Left ventricle myocardium inferior (tissue), 1 donor: ENCODE measurements around the gene PKM. TPM values are rescaled to one million over a fixed set of nuclear protein-coding genes. Genes with fewer than 3 reads are reported as not detected.

Experiments
- DNase-seq: peaks from one replicate; pipeline ENCODE4 v3.0.0-alpha.2; 2020
- H3K27ac ChIP-seq: fragments of 200-600 bp; replicated peaks from 2 replicates; pipeline ENCODE4 v1.8.0; 2021
- H3K27me3 ChIP-seq: fragments of 200-600 bp; 2 replicates; pipeline ENCODE4 v1.8.0; 2021; ENCODE audit warnings: low read depth
- H3K36me3 ChIP-seq: fragments of 200-600 bp; 2 replicates; pipeline ENCODE4 v1.8.0; 2021
- H3K4me1 ChIP-seq: fragments of 200-600 bp; 2 replicates; pipeline ENCODE4 v1.8.0; 2021
- H3K4me3 ChIP-seq: fragments of 200-600 bp; 2 replicates; pipeline ENCODE4 v1.8.0; 2021; ENCODE audit warnings: mild to moderate bottlenecking, moderate library complexity
- H3K9me3 ChIP-seq: fragments of 200-600 bp; replicated peaks from 2 replicates; pipeline ENCODE4 v1.8.0; 2021
- CTCF ChIP-seq: fragments of 200-600 bp; IDR thresholded peaks from 2 replicates; pipeline ENCODE4 v1.8.0; 2021; ENCODE audit warnings: antibody characterized with exemption, mild to moderate bottlenecking, borderline replicate concordance
- intact Hi-C: fragments of 100-400 bp; cut with micrococcal nuclease; formaldehyde crosslinking; loops from one replicate; pipeline ENCODE4 v1.11.0; 2022
- total RNA-seq: library from RNA; stranded (reverse); fragmentation: NEBNext Ultra II Directional; extraction: Animal tissue kit (Norgen Biotek cat#: 25700); gene quantifications from one replicate; pipeline ENCODE4 v1.2.1, GENCODE V29; 2021
- donor health status: DM: no; HTN: yes; CAD: no; lungs with severe emphysema.

The PKM gene
- total RNA-seq, 1 donor from 2014 or later = 1,009 TPM

GRCh38 chr15:72160696-72161245 is 70.2 kb downstream of the PKM start:
- no peak for DNase-seq
- intact Hi-C loops = no loop called here
- Histone ChIP-seq H3K9me3 (no peaks in the 10 kb centered on the region), H3K36me3 (no peaks in the 10 kb centered on the region), H3K27me3 (no peaks in the 10 kb centered on the region), H3K27ac (no peak overlapping the region), H3K4me1 (peaks cover 1% of the 10 kb centered on the region), H3K4me3 (no peak overlapping the region)
- TF ChIP-seq CTCF = no peak

- Histone ChIP-seq H3K4me3 (no peak overlapping the region), H3K27ac (no peak overlapping the region), H3K4me1 (peaks cover 12% of the 10 kb centered on the region), H3K36me3 (no peaks in the 10 kb centered on the region), H3K27me3 (no peaks in the 10 kb centered on the region), H3K9me3 (no peaks in the 10 kb centered on the region)
- intact Hi-C loops = loop anchor here (10.0 kb wide), 1 partner anchor 412 kb away; no protein-coding TSS in a partner anchor
- DNase-seq = no peak
- TF ChIP-seq CTCF = no peak
Observed at GRCh38 chr15:72156928-72157327, 74.1 kb downstream of the PKM start.

- peak; percentile 85 for TF ChIP-seq CTCF
- peak overlapping the region; percentile 69 for H3K27ac ChIP-seq
- H3K36me3 ChIP-seq = no peaks in the 10 kb centered on the region
- peak overlapping the region; percentile 69 for H3K4me3 ChIP-seq
- H3K4me1 ChIP-seq = peaks cover 12% of the 10 kb centered on the region
- peak; percentile 83 for DNase-seq
- H3K27me3 ChIP-seq = no peaks in the 10 kb centered on the region
- intact Hi-C loops = loop anchor here (10.0 kb wide), 1 partner anchor 411 kb away; no protein-coding TSS in a partner anchor
- no peaks in the 10 kb centered on the region for H3K9me3 ChIP-seq
Observed at GRCh38 chr15:72155635-72156616, 75.1 kb downstream of the PKM start.

- Histone ChIP-seq H3K4me3 (peak overlapping the region; percentile 69), H3K4me1 (peaks cover 12% of the 10 kb centered on the region), H3K36me3 (no peaks in the 10 kb centered on the region), H3K9me3 (no peaks in the 10 kb centered on the region), H3K27ac (peak overlapping the region; percentile 69), H3K27me3 (no peaks in the 10 kb centered on the region)
- peak; percentile 75 for DNase-seq
- intact Hi-C loops = loop anchor here (10.0 kb wide), 1 partner anchor 410 kb away; no protein-coding TSS in a partner anchor
- TF ChIP-seq CTCF = no peak
Observed at GRCh38 chr15:72155003-72155621, 75.9 kb downstream of the PKM start.

GRCh38 chr15:72154316-72154715 is 76.7 kb downstream of the PKM start:
- no peaks in the 10 kb centered on the region for H3K9me3 ChIP-seq
- H3K27me3 ChIP-seq = no peaks in the 10 kb centered on the region
- H3K27ac ChIP-seq = peak overlapping the region; percentile 69
- no peak for DNase-seq
- H3K4me3 ChIP-seq = no peak overlapping the region
- intact Hi-C loops = loop anchor here (10.0 kb wide), 1 partner anchor 410 kb away; no protein-coding TSS in a partner anchor
- H3K4me1 ChIP-seq = peaks cover 12% of the 10 kb centered on the region
- H3K36me3 ChIP-seq = no peaks in the 10 kb centered on the region
- no peak for TF ChIP-seq CTCF
